ENCODE data around the gene TEX19.
"Not testable (repeated sequence)": the region's sequence is repeated elsewhere in the genome, so short reads cannot be mapped to it uniquely, and the experiment has no call there.

Gene TEX19

DNA sequence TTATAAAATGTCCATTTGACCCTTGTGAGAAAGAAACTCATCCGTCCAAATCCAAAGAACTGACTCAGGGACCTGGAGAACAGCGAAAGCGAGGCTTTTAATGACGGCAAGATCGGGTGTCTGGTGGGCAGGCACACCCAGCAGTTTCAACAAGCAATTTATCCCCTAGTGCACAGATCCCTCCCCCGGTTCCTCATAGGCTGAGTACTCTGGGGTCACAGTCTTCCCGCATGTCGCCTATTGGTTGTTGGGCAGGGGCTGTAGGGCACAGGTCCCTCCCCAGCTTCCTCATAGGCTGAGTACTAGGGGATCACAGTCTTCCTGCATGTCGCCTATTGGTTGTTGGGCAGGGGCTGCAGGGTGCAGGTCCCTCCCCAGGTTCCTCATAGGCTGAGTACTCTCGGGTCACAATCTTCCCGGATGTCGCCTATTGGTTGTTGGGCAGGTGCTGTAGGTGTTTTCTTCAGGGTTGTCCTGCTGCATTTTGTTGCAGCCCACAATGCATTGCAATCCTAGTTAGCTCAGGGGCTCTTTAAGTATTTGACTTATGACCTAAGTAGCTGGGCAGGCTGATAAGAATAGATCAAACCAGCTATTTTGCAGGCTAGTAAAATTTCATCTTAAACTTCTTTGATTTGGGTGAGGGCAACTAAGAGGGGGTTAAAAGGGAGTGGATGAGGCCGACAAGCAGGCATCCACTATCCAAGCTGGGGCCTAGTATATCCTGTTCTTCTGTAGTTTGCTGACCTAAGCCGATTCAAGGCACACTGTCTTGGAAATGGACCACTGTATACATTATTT lies 8.9 kb downstream of the TEX19 start:
- TF ChIP-seq CTCF (IDR thresholded peaks at IDR 0.05; ENCODE audit: low read depth, low read length, missing control alignments), result no peak
- Histone ChIP-seq H3K4me3 (ENCODE audit: low read depth, low read length) (no peak overlapping the region), H3K36me3 (replicated peaks) (no peaks in the 10 kb centered on the region), H3K27me3 (replicated peaks) (peaks cover 31% of the 10 kb centered on the region), H3K27ac (no peak overlapping the region)
- in situ Hi-C loops (cut with HindIII; ENCODE audit: low pct_ligation_motif_present, low sequenced_read_pairs), result no loop called here
- DNase-seq, result no peak

GRCh38 chr17:82369211-82369610 lies 10.2 kb downstream of the TEX19 start:
- TF ChIP-seq CTCF (IDR thresholded peaks at IDR 0.05; ENCODE audit: low read depth, low read length, missing control alignments), result no peak
- in situ Hi-C loops (cut with HindIII; ENCODE audit: low pct_ligation_motif_present, low sequenced_read_pairs), result no loop called here
- no peak for DNase-seq
- Histone ChIP-seq H3K36me3 (replicated peaks) (no peaks in the 10 kb centered on the region), H3K4me3 (ENCODE audit: low read depth, low read length) (no peak overlapping the region), H3K27me3 (replicated peaks) (peaks cover 37% of the 10 kb centered on the region), H3K27ac (no peak overlapping the region)

DNA sequence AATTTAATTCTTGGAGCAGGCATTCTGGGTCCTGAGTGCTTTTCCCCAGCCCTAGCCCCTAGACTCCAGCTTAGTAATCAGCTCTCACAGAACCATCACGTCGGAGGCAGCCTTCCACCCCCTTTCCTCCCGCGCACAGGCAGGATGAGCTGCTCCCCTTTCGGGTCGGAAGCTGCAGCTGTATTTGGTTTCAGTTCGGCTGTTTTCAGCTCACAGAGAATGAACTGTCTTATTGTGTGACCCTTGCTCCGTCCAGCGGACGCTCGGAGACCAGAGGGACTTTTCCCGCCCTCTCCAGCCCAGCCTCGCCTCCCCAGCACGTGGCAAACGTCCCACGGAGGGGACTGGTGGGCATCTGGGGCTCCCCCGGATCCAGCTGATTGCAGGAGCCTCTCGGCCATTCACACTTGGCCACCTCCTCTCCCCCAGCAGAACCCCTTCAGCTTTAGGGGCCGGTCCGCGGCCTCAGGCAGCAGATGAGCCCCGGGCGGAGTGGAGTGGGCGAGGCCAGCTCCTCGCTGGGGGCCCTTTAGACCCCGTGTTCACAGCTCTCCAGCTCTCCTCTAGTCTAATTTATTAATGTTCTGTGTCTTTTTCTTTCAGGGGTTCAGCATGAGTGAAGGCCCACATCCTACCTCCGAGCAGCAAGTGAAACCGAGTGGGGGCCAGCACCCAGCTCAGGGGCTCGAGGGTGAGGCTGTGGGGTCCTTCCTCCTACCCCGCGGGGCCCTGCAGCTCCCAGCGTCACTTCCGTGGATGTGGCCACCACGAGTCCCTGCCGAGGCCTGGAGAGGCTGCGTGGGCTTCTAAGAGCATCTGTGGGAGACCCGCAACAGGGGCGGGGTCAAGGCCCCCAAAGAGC lies 11.7 kb downstream of the TEX19 start:
- Histone ChIP-seq H3K4me3 (ENCODE audit: low read depth, low read length) (peak overlapping the region; percentile 3), H3K27me3 (replicated peaks) (peaks cover 49% of the 10 kb centered on the region)

GRCh38 chr17:82371333-82372248 lies 12.5 kb downstream of the TEX19 start, which contains the start of gene UTS2R:
Gene UTS2R (plus strand): TSS chr17:82371765. CDS start chr17:82374325, 2,560 bp downstream.
- in situ Hi-C loops (cut with HindIII; ENCODE audit: low pct_ligation_motif_present, low sequenced_read_pairs), result no loop called here
- H3K36me3 ChIP-seq (replicated peaks), result no peaks in the 10 kb centered on the region
- no peak within 1 kb of the TSS for H3K27ac ChIP-seq
- DNase-seq, result no peak
- H3K27me3 ChIP-seq (replicated peaks), result peaks cover 52% of the 10 kb centered on the region
- H3K4me3 ChIP-seq (ENCODE audit: low read depth, low read length), result peak within 1 kb of the TSS; percentile 3
- TF ChIP-seq CTCF (IDR thresholded peaks at IDR 0.05; ENCODE audit: low read depth, low read length, missing control alignments), result no peak

More for the DNA sequence above, 11.7 kb downstream of the TEX19 start:
- TF ChIP-seq CTCF (IDR thresholded peaks at IDR 0.05; ENCODE audit: low read depth, low read length, missing control alignments), result no peak
- in situ Hi-C loops (cut with HindIII; ENCODE audit: low pct_ligation_motif_present, low sequenced_read_pairs), result no loop called here
- DNase-seq, result no peak
- Histone ChIP-seq H3K27ac (no peak overlapping the region), H3K36me3 (replicated peaks) (no peaks in the 10 kb centered on the region)

GRCh38 chr17:82372249-82373071 lies 13.4 kb downstream of the TEX19 start:
- no peak overlapping the region for H3K4me3 ChIP-seq (ENCODE audit: low read depth, low read length)

GRCh38 chr17:82373072-82373452 lies 14.0 kb downstream of the TEX19 start:
- H3K27me3 ChIP-seq (replicated peaks), result peaks cover 52% of the 10 kb centered on the region
- H3K27ac ChIP-seq; H3K36me3 ChIP-seq (replicated peaks); DNase-seq; H3K4me3 ChIP-seq (ENCODE audit: low read depth, low read length); in situ Hi-C loops (cut with HindIII; ENCODE audit: low pct_ligation_motif_present, low sequenced_read_pairs): not testable (repeated sequence)

More at GRCh38 chr17:82372249-82373071, 13.4 kb downstream of the TEX19 start:
- Histone ChIP-seq H3K36me3 (replicated peaks) (no peaks in the 10 kb centered on the region), H3K27me3 (replicated peaks) (peaks cover 52% of the 10 kb centered on the region), H3K27ac (no peak overlapping the region)
- no peak for TF ChIP-seq CTCF (IDR thresholded peaks at IDR 0.05; ENCODE audit: low read depth, low read length, missing control alignments)
- in situ Hi-C loops (cut with HindIII; ENCODE audit: low pct_ligation_motif_present, low sequenced_read_pairs), result no loop called here
- no peak for DNase-seq

Measured in brain microvascular endothelial cell (primary cell).